Measurements from ENCODE around the gene GUK1. TPM values are rescaled to one million over a fixed set of nuclear protein-coding genes. Genes with fewer than 3 reads are reported as not detected.

GUK1 gene
- 312 and 398 TPM in 2 replicates for total RNA-seq

GRCh38 chr1:228139931-228140723 is at the start of gene GUK1:
Gene GUK1, plus strand, starts transcription at chr1:228140279. Its CDS starts 24 bp downstream, at chr1:228140303.
- DNase-seq (ENCODE audit: extremely low read depth, low read depth, low spot score), result peak; percentile 68

DNA sequence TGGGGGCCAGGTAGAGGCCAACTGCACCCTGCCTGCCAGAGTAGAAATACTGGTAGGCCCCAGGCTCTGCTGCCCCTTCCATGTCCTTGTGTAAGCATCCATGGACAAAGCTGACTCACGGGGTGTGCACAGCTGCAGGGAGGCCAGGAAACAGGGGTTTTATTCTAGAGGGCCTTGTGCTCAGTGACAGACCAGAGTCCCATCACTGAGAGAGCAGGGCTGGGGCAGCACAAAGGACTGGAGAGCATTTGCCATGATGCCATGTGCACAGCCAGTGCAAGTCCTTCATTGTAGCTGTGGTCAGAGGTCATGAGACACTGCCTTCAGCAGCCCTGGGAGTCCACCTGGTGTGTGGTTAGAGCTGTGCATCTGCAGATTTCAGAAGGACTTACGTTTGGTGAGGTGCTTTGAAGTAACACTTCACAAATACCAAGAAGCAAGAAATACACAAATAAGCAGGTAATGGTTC is 49.4 kb upstream of the GUK1 start:
- no peak for DNase-seq (ENCODE audit: extremely low read depth, low read depth, low spot score)

DNA sequence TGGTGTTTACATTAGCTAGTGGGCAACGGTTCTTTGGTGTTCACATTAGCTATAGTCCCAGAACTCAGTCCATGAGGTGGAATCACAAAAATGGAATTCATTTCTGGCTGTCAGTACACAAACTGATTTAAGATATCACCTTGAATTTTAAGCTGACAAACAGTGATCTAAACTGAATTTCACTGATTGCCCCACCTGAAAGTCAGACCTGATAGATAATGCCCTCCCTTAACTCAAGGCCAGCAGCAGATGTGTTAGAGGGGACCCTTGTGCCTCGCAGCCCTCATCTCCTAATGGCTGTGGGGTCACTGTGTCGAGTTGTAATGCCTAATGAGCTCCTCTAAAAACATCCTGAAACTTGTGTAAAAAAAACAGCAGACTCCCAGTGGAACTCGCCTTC is 49.0 kb upstream of the GUK1 start:
- no peak for DNase-seq (ENCODE audit: extremely low read depth, low read depth, low spot score)

GRCh38 chr1:228092342-228093049 is 47.6 kb upstream of the GUK1 start:
- no peak for DNase-seq (ENCODE audit: extremely low read depth, low read depth, low spot score)

- no peak for DNase-seq (ENCODE audit: extremely low read depth, low read depth, low spot score)
Observed at GRCh38 chr1:228093050-228093906, 46.8 kb upstream of the GUK1 start.

GRCh38 chr1:228094432-228095016 is 45.6 kb upstream of the GUK1 start:
- no peak for DNase-seq (ENCODE audit: extremely low read depth, low read depth, low spot score)

DNA sequence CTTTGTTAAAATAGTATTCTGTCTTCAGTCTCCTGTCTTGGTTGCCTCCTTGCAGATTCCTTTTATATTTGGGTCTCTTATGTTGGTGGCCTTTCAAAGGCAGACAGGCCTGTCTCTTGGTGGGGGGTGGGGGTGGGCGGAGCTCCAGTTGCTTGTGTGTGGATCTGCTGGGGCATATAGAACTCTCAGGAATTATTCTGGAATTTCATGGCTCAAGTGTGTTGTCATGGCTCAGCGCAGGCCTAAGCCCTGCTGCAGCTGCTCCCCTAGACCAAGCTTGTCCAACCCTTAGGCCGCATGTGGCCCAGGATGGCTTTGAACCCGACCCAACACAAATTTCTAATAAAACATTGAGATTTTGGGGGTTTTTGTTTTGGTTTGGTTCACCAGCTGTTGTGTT is 44.9 kb upstream of the GUK1 start:
- DNase-seq (ENCODE audit: extremely low read depth, low read depth, low spot score), result no peak

GRCh38 chr1:228095938-228096337 is 44.1 kb upstream of the GUK1 start:
- DNase-seq (ENCODE audit: extremely low read depth, low read depth, low spot score), result no peak

- no peak for DNase-seq (ENCODE audit: extremely low read depth, low read depth, low spot score)
Observed at GRCh38 chr1:228096416-228097332, 43.4 kb upstream of the GUK1 start.

DNA sequence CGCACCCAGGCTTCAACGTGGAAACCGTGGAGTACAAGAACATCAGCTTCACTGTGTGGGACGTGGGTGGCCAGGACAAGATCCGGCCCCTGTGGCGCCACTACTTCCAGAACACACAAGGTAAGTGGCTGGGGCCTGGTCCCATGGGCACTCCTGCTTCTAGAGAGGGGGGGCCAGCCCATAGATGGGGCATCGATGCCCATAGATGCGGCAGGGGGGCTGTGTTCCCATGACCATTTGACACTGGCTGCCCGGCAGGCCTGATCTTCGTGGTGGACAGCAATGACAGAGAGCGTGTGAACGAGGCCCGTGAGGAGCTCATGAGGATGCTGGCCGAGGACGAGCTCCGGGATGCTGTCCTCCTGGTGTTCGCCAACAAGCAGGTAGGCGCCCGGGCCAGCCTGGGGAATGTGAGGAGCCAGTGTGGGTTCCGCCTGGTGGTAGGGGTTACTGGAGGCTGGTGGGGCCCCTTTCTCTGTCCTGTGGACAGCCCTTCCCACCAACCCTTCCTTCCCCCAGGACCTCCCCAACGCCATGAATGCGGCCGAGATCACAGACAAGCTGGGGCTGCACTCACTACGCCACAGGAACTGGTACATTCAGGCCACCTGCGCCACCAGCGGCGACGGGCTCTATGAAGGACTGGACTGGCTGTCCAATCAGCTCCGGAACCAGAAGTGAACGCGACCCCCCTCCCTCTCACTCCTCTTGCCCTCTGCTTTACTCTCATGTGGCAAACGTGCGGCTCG is 42.6 kb upstream of the GUK1 start:
- DNase-seq (ENCODE audit: extremely low read depth, low read depth, low spot score), result no peak

DNA sequence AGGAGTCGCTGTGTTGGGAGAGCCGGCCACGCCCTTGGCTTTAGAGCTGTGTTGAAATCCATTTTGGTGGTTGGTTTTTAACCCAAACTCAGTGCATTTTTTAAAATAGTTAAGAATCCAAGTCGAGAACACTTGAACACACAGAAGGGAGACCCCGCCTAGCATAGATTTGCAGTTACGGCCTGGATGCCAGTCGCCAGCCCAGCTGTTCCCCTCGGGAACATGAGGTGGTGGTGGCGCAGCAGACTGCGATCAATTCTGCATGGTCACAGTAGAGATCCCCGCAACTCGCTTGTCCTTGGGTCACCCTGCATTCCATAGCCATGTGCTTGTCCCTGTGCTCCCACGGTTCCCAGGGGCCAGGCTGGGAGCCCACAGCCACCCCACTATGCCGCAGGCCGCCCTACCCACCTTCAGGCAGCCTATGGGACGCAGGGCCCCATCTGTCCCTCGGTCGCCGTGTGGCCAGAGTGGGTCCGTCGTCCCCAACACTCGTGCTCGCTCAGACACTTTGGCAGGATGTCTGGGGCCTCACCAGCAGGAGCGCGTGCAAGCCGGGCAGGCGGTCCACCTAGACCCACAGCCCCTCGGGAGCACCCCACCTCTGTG is 41.7 kb upstream of the GUK1 start:
- no peak for DNase-seq (ENCODE audit: extremely low read depth, low read depth, low spot score)

DNA sequence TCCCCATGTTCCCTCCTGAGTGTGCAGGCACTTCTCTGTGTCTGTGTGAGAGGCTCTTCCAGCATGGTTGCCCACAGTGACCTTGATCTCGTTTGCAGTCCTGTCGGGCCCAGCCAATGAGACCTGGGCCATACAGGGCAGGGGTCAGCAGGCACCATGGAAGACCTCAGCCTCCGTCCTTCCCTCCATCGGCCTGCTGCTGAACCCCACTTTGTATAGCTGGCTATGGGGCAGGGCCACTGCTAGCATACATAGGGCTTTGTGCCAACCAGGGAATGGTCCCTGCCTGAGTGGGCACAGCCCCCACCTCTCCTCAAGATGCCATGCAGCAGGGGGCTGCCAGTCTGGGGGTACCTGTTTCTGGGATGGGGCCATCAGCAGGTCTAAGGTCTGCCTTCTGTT is 40.7 kb upstream of the GUK1 start:
- DNase-seq (ENCODE audit: extremely low read depth, low read depth, low spot score), result no peak

- no peak for DNase-seq (ENCODE audit: extremely low read depth, low read depth, low spot score)
Observed at GRCh38 chr1:228100822-228101613, 39.1 kb upstream of the GUK1 start.

GRCh38 chr1:228101614-228101993 is 38.5 kb upstream of the GUK1 start:
- DNase-seq (ENCODE audit: extremely low read depth, low read depth, low spot score), result no peak

DNA sequence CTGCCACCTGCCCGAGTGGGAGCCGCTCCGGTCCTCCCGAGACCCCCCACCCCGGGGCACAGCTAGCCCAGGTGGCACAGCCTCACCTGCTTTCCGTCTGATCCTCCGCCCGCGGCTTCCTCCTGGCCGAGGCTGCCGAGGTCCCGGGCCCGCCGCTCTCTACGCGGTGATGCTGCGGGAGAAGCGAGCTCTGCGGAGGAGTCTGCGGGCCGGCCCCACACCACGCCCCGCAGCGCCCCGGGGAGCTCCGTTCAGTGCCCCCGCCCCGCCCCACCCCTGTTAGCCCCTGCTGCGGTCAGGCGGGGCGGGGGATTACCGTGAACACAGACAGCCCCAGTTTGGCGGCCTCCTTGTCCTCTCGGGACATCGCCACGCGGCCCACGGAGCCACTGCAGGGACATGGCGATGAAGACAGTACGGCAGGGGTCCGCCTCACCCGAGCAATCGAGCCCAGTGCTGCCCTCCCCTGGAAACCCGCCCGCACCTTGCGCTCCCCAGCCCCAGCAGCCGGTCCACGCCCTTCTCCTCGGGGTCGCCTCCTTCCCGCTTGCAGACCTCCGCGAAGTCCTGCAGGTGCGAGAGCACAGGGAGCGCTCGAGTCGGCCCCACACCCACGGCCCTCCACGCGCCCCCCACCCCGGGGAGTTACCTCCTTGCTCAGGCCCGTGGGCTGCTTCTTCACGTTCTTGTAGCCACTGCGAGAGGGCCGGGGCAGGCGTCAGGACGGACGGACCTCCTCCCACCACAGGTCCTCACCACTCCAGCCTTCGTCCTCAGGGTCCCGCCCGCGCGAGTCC is 37.9 kb upstream of the GUK1 start:
- no peak for DNase-seq (ENCODE audit: extremely low read depth, low read depth, low spot score)

DNA sequence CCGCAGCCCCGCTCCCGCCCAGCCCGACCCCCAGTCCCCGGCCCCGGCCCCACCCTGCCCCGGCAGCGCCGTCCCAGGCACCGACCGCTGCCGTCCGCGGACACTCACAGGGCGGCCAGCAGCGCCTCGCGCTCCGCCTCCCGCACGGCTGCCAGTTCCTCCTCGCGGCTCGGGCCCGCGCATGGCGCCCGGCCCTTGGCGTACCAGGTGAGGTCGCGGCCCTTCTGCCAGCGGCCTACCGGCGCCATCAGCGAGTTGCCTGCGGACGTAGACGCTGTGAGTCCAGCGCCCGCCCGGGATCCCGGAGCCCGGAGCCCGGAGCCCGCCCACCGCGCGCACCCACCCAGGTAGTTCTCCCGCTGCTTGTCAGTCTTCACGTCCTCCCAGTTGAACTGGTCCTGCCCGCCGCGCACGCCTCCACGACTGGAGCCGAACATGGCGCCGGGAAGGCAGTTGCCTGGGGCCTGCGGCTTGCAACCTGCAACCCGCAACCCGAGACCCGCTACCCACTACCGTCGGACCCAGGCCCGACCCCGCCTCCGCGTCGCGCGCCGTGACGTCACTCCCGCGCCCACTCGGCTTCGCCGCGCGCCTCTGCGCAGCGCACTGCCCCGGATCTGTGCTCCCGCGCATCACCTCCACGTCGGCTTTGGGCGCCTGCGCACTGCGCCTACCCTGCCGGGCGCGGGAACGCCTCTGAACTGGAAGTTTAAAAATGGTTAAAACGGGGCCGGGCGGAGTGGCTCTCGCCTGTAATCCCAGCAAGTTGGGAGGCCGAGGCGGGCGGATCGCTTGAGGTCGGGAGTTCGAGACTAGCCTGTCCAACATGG is 37.1 kb upstream of the GUK1 start, which contains the start of gene C1orf35:
C1orf35 (minus strand) TSS at position 535 of the 830 bp plus-strand sequence; CDS start at position 437, 98 bp downstream.
- DNase-seq (ENCODE audit: extremely low read depth, low read depth, low spot score), result no peak

Measured in glomerular endothelial cell (primary cell).